IPS-11a (cell line): Measurements from ENCODE around the gene ADAP1.

Source experiments
- H3K4me3 ChIP-seq: one replicate; pipeline ENCODE4 v1.5.1; 2013; ENCODE audit warnings: low read depth, low read length, control low read depth

The ADAP1 gene

DNA sequence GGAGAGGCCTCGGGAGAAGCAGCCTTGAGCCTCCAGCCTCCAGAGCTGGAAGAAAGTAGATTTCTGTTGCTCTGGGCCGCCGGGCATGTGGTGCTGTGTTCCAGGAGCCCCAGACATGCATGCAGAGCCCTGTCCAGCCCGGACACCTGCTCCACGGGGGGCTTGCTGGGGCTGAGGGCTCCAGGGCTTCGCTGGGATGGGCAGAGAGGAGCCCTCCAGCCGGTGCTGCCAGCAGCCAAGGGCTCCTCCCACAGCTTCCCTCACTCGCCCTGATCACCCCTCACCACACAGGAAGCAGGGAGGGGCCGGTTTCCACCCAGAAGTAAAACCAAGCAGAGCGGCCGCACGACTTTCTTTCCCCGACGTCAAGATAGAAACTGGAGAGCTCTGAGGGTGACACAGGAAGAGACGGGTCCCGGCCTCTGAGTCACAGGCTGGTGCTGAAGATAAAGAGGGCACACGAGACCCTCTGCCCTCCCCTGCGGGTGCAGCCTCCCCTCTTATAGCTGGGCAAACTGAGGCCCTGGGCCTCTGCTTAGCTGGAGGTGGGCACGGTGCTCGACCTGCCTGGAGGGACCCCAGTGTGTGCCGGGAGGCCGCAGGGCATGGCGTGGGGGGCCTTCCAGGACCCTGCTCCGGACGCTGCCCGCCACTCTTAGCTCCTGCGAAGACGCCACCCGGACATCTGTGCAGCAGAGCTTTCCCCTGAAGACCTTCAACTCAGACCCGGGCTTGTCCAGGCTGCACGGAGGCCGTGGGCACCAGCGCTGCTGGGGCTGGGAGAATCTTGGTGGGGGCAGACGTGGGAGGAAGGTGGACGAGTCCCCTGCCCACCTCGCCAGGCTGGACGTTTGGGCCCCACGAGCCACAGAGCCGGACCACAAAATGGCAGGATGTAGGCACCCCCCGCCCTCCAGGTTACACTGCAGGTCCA is 31.1 kb downstream of the ADAP1 start:
- H3K4me3 ChIP-seq, result no peak overlapping the region

DNA sequence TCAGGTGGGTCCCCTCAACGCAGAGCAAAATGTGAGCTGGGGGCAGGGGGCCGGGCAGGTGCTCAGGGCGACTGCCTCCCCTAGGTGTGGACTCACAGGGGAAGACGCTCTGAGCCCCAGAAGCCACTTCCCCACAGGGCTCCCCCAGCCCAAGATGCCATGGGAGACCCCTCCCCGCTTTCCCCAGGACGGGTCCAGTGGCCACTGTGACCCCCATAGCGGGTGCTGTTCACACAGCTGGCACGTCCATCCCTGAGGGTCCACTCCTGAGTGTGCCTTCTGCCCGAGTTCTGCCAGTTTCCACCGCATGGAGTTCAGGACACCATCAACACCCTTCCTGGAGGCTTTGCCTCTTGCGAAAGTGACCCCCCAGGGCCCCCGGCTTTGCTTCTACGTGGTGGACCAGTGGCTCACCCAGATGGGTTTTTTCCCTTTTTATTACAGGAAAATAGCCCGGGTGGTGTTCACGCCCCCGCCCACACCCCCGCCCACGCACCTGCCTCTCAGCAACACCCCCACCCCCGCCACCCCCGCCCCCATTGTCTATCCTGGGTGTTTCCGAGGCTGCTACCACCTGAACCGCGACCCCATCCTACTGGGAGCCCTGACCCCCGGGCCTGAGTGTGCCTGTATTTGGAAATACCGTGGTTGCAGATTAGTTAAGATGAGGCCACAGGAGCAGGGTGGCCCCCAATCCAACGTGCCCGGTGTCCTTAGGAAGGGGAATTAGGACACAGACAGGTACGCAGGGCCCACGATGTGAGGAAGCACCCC is 32.0 kb downstream of the ADAP1 start:
- no peak overlapping the region for H3K4me3 ChIP-seq

DNA sequence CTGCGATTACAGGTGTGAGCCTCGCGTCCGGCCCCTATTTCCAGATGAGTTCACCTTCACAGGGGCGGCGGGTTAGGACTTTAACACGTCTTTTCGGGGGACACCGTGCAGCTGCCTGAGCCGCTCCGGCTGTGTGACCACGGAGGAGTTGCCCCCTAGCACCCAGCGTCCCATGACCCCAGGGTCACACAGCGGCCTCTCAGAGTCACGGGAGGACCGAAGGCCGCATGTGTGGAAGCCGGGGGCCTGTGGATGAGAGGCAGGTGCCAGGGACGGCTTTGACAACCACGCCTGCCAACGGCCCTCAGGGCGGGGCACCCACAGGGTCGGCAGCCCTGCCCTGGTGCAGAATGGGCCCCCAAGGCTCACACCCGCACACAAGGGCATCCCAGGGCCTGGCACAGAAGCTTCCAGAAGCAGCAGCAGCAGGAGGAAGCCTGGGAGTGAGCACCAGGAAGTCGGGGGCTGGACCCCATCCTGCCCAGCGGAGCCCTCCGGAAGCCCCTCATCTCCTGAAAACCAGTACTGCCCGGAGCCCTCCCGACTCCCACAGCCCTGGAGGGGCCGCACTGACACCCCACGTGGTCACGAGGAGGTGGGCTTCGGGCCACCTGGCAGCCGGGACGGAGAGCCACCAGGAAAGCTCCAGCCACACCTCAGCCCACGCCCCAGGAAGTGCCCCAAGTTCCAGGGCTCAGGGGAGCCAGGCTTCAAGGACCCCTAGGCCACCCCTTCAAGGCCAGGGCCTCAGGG is 32.7 kb downstream of the ADAP1 start:
- H3K4me3 ChIP-seq, result no peak overlapping the region

DNA sequence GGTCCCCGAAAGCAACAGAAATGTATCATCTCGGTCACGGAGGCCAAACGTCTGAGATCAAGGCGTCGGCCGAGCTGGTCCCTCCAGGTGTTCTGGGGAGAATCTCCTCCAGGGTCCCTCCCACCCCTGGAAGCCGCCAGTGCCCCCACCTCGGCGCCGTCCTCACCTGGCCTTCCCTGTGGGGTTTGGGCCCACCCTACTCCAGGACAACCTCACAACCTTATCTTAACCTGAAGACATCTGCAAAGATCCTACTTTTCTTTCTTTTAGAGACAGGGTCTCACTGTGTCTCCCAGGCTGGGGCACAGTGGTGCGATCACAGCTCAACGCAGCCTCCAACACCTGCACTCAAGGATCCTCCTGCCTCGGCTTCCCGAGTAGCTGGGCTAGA is 33.4 kb downstream of the ADAP1 start:
- H3K4me3 ChIP-seq, result no peak overlapping the region

DNA sequence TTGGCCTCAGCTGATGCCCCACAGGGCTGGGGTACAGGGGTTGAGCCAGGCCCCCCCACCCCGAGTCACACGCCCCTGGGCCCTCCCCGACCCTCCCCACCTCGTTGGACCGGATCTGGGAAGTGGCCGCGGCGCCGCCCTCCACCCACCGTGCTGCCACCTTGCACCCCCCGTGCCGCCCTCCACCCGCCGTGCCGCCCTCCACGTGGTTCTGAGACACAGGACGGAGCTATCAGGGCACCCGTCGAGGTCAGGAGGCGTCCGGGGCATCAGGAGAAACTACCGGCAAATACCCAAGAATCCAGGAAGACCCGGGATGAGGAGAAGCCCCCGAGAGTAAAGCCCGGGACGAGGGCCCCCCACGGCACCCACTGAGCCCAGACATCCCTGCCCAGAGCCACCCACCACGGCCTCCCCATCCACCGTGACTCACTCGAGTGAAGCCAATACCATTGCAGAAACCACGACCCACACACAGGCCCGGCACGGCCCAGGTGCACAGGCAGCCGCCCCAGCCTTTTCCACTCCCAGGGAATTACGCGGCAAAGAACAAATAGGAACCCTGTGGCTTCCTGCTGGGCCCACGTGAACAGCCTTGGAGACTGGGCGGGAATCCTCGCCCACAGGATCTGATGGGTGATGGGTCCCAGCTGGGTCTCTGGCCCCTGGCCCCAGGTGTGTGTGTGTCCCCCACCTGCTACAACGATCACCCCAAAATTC is 34.0 kb downstream of the ADAP1 start:
- no peak overlapping the region for H3K4me3 ChIP-seq

DNA sequence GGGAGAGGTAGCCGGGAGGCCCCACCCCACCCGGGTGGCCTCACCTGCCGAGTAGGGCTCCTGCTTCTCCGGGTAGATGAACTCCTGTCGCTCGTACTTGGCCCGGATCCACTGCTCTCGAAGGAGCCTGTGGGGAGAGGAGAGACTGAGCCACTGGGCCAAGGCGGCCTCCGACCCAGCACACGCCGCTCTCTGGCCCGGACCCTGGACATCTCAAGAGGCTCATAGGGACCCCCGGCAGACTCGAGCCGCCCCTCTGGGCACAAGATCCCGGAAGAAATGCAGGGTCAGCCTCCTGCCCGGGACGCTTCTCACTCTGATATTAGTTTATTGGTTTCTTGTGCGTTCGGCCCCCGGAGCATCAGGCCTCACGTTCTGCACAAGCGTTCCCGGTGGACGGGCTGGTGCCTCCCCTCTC is 34.5 kb downstream of the ADAP1 start:
- H3K4me3 ChIP-seq, result no peak overlapping the region

DNA sequence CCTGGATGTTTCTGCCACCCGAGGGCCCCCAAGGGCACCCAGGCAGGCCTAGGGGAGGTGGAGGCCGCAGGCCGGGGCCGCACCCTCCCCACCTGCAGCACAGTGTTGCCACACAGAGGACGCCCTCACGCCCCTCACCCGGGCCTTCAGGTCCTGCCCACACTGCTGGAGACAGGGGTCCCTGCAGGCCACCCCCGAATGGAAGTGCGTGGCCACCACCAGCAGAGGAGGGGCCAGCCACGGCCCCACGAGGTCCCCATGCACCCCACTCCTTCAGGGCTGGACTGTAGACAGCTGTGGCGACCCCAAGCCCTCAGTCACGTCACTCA is 35.4 kb downstream of the ADAP1 start:
- no peak overlapping the region for H3K4me3 ChIP-seq

DNA sequence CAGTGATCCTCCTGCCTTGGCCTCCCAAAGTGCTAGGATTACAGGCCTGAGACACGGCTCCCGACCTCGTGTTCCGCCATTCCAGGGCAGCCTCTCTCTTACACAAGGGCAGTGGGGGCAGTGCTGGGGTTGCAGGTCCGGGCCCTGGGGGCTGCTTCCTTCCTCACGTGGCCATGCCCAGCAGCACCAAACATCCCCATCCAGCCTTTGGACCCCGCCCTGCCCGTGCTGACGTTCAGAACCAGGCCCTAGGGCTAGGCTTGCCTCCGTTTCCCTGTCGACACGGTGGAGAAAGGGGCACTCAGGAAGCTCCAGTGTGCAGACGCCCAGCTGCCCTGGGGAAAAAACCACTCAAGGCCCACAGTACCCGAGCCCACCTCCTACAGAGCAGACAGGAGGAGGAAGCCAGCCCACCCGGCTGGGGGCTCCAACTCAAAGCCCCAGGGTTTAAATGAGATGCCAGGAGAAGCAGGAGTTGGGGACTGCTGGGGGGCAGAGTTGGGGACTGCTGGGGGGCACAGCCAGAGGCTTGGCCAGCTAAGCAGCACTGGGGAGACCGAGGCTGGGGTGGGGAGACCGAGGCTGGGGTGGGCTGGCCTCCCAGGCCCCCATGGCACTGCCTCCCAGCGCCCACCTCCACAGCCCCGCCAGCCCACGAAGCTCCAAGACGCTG is 35.9 kb downstream of the ADAP1 start:
- H3K4me3 ChIP-seq, result no peak overlapping the region

DNA sequence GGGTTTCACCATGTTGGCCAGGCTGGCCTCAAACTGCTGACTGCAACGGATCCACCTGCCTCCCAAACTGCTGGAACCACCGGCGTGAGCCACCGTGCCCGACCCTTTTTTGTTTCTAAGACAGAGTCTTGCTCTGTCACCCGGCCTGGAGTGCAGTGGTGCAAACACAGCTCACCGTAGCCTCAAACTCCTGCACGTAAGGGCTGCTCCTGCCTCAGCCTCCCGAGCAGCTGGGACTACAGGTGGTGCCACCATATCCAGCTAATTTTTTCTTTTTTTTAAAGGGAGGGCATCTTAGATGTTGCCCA is 36.4 kb downstream of the ADAP1 start:
- H3K4me3 ChIP-seq, result no peak overlapping the region

DNA sequence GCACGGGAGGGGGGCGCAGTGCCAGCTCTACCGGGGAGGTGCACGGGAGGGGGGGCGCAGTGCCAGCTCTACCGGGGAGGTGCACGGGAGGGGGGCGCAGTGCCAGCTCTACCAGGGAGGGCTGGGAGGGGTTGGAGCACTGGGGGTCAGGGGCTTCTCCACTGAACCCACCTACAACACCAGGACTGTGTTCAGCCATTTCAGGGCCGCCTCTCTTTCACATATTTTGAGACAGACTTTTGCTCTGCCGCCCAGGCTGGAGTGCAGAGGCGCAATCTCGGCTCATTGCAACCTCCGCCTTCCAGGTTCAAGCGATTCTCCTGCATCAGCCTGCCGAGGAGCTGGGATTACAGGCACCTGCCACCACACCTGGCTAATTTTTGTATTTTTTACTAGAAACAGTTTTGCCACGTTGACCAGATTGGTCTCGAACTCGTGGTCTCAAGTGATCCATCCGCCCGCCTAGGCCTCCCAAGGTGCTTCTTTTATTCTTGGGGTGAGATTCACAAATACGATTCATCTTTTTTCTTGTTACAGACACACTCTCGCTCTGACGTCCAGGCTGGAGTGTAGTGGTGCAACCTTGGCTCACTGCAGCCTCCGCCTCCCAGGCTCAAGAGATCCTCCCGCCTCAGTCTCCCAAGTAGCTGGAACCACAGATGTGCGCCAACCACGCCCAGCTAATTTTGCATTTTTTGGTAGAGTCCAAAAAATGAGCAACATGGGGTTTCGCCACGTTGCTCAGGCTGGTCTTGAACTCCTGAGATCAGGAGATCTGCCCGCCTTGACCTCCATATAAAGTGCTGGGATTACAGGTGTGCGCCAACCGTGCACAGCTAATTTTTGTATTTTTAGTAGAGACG is 37.0 kb downstream of the ADAP1 start:
- no peak overlapping the region for H3K4me3 ChIP-seq

DNA sequence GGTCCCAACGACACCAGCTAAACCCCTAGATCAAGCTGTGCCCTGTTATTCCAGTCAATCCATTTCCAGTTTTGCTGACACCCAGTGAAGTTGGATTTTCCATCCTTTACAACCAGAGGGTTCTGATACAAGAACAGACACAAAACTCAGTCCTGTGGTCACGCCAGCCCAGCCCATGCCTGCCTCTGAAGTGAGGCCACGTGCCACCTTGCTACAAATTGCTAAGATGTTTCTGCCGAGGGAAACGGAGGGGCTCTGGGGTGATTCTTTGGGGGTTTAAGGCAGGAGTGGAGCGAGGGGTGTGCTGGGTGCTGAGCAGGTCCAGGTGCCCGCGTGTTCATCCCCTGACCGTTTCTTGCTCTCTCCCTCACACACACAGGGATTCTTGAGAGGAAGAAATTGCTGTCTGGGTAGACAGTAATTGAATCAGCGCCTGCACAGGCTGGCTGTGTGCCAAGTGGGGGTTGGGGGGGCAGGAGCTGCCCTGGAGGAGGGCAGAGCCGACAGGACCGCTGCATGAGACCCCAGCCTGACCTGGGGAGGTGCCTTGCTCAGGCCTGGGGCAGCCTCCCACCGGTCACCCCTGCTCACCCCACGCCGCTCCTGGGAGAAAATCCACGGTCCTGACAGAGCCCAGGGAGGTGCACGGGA is 38.1 kb downstream of the ADAP1 start:
- no peak overlapping the region for H3K4me3 ChIP-seq

DNA sequence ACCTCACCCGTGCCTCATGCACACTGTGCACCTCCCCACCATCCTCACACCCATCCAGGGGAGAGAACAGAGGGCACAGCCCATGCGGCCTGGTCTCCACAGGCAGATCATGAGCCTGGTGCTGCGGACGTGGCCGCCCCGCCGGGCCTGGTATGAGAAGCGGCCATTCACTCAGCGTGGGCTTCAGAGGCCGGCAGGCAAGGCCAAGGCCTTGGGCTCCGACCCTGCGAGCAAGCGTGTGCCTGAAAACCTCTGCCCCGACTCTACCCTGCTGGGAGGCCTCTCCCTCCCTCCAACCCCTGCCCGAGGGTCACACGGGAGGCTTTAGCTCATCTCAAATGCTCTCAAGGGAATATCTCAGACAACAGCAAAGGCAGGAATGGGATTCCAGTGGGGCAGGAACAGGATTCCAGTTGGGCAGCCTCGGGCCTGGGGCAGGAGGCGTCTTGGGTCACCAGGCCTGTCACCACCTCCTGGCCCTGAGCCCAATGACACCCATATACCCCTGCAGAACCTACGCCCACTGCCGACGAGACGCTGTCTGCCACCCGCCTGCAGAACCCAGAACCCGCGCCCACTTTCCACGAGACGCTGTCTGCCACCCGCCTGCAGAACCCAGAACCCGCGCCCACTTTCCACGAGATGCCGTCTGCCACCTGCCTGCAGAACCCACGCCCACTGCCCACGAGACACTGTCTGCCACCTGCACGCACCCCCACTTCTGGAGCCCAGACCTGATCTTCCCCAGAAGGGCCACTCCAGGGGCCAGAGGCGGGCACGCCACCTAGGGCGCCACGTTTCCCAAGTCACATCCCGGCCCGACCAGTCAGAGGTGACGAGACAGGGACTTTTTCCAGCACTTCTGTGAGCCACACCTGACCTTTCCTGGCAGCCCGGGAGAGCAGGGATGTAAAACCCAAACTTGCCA is 38.9 kb downstream of the ADAP1 start:
- no peak overlapping the region for H3K4me3 ChIP-seq

DNA sequence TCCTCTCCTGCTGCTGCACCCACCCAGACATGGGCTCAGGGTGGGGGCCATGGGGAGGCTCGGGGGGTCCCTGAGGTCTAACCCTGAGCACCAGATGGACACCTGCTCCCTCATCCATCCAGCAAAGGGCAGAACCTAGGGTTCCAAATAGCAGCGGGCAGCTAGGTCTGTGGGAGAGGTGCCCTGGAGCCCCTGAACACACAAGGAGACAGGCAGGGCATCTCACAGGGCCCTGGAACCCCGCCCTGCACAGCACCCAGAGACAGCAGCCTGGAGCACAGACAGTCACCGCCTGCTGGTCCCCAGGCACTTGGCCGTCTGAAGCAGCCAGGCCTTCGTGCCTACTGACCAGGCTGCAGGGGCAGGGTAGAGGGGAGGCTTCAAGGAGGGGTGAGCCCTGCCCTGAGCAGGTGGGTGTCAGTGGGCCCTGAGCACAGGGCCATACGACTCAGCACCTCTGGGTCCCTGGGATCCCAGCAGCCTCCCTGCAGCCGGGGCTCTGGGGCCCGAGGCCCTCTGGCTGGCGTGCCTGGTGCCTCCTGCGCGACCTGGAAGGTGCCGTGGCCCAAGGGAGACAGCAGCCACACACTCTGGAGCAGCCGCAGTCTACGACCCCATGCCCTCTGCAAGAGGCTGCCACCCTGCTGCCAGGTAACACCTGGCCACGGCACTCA is 39.8 kb downstream of the ADAP1 start:
- no peak overlapping the region for H3K4me3 ChIP-seq

DNA sequence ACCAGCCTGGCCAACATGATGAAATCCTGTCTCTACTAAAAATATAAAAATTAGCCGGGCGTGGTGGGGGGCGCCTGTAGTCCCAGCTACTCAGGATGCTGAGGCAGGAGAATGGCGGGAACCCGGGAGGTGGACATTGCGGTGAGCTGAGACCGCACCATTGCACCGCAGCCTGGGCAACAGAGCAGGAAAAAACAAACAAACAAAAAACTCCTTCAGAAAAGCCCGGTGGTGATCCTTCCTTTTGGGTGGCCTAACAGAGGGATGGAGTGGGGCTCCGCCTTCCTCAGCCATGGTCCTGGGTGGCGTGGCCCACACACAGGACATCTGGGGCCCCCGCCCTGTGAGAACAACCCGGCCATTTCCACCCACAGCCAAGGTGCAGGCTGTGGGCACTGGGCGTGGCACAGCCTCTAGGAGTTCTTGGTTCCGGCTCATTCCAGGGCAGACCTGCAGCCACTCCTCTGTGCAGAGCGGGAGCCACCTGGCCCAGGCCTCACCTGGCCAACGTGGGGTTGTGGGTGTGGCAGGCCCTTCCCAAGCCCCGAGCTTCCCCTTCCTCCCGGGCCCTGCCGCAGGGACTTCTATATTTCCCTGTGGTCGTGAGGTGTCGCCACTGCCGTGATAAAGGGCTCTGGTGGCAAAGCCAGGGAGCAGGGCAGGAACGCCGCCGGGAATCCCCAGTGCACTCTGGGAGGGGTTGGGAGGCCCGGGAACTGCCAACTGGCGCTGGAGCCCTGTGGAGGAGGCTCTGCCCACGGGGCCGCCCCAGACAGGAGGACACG is 40.6 kb downstream of the ADAP1 start:
- no peak overlapping the region for H3K4me3 ChIP-seq

DNA sequence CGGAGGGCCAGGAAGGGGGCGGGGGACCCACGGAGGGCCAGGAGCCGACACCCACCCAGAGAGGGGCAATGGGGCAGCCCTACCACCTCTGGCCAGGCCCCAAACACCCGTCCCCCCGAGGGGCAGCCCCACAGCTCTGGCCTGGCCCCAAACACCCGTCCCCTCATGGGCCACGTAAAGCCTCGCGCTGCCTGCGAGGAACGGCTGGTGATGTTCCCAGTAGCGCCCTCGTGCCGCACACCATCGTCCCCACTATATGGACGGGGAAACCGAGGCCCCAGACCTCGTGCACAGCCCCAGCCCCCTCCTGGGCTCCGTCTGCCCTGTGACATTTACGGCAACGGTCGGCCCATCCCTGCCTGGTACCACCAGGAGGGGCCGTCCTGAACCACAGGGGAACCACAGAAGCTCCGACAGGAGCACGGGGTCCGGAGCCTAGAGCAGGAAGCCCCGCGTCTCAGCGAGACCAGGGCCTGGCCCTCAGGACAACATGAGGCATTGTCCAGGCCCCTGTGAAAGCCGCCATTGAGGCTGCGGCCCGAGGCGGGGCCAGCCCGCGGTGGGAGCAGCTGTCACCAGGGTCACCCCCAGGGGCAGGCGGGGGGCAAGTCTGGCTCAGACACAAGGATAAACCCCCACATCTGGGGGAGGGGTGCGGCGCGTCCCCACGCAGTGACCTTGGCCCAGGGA is 42.5 kb downstream of the ADAP1 start:
- no peak overlapping the region for H3K4me3 ChIP-seq

DNA sequence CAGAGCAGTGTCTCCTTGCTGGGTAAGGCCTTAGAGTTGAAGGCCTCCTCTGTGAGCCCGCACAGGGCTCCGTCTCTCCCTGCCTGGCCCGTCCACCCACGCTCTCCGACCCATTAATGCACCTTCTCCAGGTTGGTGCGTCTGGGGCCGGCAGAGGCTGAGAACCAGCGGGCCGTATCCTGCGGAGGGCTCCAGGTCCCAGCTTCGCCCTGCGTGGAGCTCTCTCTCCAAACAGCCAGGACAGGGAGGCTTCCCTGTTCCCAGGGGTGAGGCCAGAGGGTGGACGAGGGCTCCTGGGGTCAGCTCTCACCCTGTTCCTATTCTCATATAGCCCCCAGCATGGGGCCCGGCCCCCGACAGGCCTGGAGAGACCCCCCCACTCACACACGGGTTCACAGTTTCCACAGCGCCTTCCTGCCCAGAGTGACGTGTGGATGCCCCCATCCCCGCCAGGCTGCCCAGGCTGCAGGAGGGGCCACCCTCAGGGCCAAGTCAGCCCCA is 43.5 kb downstream of the ADAP1 start:
- no peak overlapping the region for H3K4me3 ChIP-seq
